OCI-LY7 (cell line): ENCODE data around the gene FOXP1. TPM values are rescaled to one million over a fixed set of nuclear protein-coding genes. Genes with fewer than 3 reads are reported as not detected.

ENCODE experiments used
- BruUV-seq: library from RNA; stranded (reverse); fragments of 400-500 nt; replicated peaks from 2 replicates; lab custom pipeline; 2021; lab: Mats Ljungman, UMichigan
- CTCF ChIA-PET: fragments of 300-600 bp; sonication (Branson Sonifier 250); formaldehyde crosslinking; loops from one replicate; lab custom pipeline; 2022; ENCODE audit warnings: antibody characterized with exemption; ENCODE audit not compliant: unreplicated experiment; lab: Charles Lee
- POLR2A ChIA-PET: fragments of 300-600 bp; sonication (Branson Sonifier 250); formaldehyde crosslinking; loops from one replicate; lab custom pipeline; 2022; ENCODE audit warnings: antibody characterized with exemption; lab: Charles Lee
- DNase-seq: peaks from one replicate; pipeline ENCODE4 v3.0.0-alpha.2; 2015; ENCODE audit warnings: low spot score
- H2AFZ ChIP-seq: fragments of 200-600 bp; sonication (generic), shearing (Covaris generic); 2 replicates; pipeline ENCODE4 v1.6.1; 2014; ENCODE audit warnings: mild to moderate bottlenecking, antibody characterized with exemption, low read length, moderate library complexity
- H3K27ac ChIP-seq: fragments of 200-600 bp; sonication (generic); 2 replicates; pipeline ENCODE4 v1.5.1; 2014; ENCODE audit warnings: mixed run types, low read depth, mild to moderate bottlenecking, moderate library complexity, low read length, inconsistent platforms; ENCODE audit not compliant: poor library complexity, severe bottlenecking
- H3K36me3 ChIP-seq: fragments of 200-600 bp; sonication (generic); 2 replicates; pipeline ENCODE4 v1.6.1; 2014; ENCODE audit warnings: mild to moderate bottlenecking, antibody characterized with exemption, low read length, moderate library complexity, mixed read lengths; ENCODE audit not compliant: insufficient read depth
- H3K4me1 ChIP-seq: fragments of 200-600 bp; sonication (generic); 2 replicates; pipeline ENCODE4 v1.5.1; 2014; ENCODE audit warnings: mild to moderate bottlenecking, low read length; ENCODE audit not compliant: insufficient read depth, poor library complexity, severe bottlenecking
- H3K4me2 ChIP-seq: fragments of 200-600 bp; sonication (generic); 2 replicates; pipeline ENCODE4 v1.6.1; 2014; ENCODE audit warnings: mild to moderate bottlenecking, low read length
- H3K4me3 ChIP-seq: fragments of 200-600 bp; sonication (generic); 2 replicates; pipeline ENCODE4 v1.5.1; 2014; ENCODE audit warnings: mild to moderate bottlenecking, low read depth, low read length; ENCODE audit not compliant: poor library complexity, severe bottlenecking
- H3K79me2 ChIP-seq: fragments of 200-600 bp; sonication (generic); 2 replicates; pipeline ENCODE4 v1.6.1; 2016; ENCODE audit warnings: low read depth, mild to moderate bottlenecking, low read length, moderate library complexity, mixed read lengths; ENCODE audit not compliant: insufficient read depth
- H3K9me2 ChIP-seq: fragments of 200-600 bp; sonication (generic); 2 replicates; pipeline ENCODE4 v1.6.1; 2016; ENCODE audit warnings: mild to moderate bottlenecking, low read length, mixed read lengths; ENCODE audit not compliant: insufficient read depth
- H3K9me3 ChIP-seq: fragments of 200-600 bp; sonication (generic); 2 replicates; pipeline ENCODE4 v1.6.1; 2014; ENCODE audit warnings: mild to moderate bottlenecking, mixed run types, low read length, mixed read lengths
- H4K20me1 ChIP-seq: fragments of 200-600 bp; sonication (generic); 2 replicates; pipeline ENCODE4 v1.6.1; 2014; ENCODE audit warnings: mild to moderate bottlenecking, antibody characterized with exemption, low read length, moderate library complexity, mixed read lengths; ENCODE audit not compliant: insufficient read depth
- EZH2phosphoT487 ChIP-seq: fragments of 200-600 bp; sonication (generic); IDR thresholded peaks from 2 replicates; pipeline ENCODE4 v1.6.1; 2018; ENCODE audit warnings: low read depth, borderline replicate concordance, mild to moderate bottlenecking, mixed run types, antibody characterized with exemption, low read length, moderate library complexity, mixed read lengths
- intact Hi-C: fragments of 100-400 bp; cut with micrococcal nuclease; formaldehyde crosslinking; loops from one replicate; pipeline ENCODE4 v1.10.0; 2022; ENCODE audit not compliant: unreplicated experiment
- total RNA-seq, 2 experiments: library from RNA; depleted of rRNA in 1 of 2; stranded (reverse); fragments of >200 nt in 1 of 2; shearing (Covaris generic) in 1 of 2; gene quantifications; 2 replicates each; pipeline ENCODE4 v1.2.3, GENCODE V29; 2014 to 2022
- TF ChIP-seq, protein P1 (sequence below): fragments of 200-600 bp; sonication (generic); conservative IDR thresholded peaks from 2 replicates; pipeline ENCODE4 v1.5.1; 2014; ENCODE audit warnings: mild to moderate bottlenecking, antibody characterized with exemption, low read length, moderate library complexity, mixed read lengths

The FOXP1 gene
- total RNA-seq, 2 experiments from 2014 or later, result 87.3 to 151 TPM

DNA sequence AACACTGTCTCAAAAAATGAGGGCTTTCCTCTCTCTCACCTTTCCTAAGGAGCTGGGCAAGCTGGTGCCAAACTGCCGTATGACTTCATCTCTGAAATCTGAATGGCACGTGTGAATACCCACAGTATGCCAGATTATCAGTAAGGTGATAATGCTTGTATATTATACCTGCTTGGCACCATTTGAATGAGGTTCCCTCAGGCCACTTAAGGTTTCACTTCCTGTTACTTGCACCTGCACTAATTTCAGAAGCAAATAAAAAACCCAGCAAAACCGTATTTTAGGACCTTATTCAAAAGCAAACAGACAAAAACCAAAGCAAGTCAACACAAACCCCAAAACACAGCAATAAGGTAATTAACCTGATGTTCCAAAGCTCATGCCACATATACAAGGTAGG, 19.7 kb downstream of the FOXP1 start:
- DNase-seq, result peak; percentile 94
- H4K20me1 ChIP-seq, result no peaks in the 10 kb centered on the region
- H3K4me2 ChIP-seq, result peak overlapping the region; percentile 85
- peak overlapping the region; percentile 60 for H3K4me3 ChIP-seq
- ChIA-PET CTCF (interaction anchor here (0.7 to 0.8 kb wide), 2 partner anchors 21 to 122 kb away, joined by 3 to 4 read pairs; no protein-coding TSS in a partner anchor), POLR2A (interaction anchor here (0.6 to 5.4 kb wide), 14 partner anchors 9 to 174 kb away, joined by 3 to 55 read pairs (median 6); no protein-coding TSS in a partner anchor)
- H3K9me2 ChIP-seq, result no peaks in the 10 kb centered on the region
- no peak for TF ChIP-seq EZH2phosphoT487
- TF ChIP-seq, protein P1, sequence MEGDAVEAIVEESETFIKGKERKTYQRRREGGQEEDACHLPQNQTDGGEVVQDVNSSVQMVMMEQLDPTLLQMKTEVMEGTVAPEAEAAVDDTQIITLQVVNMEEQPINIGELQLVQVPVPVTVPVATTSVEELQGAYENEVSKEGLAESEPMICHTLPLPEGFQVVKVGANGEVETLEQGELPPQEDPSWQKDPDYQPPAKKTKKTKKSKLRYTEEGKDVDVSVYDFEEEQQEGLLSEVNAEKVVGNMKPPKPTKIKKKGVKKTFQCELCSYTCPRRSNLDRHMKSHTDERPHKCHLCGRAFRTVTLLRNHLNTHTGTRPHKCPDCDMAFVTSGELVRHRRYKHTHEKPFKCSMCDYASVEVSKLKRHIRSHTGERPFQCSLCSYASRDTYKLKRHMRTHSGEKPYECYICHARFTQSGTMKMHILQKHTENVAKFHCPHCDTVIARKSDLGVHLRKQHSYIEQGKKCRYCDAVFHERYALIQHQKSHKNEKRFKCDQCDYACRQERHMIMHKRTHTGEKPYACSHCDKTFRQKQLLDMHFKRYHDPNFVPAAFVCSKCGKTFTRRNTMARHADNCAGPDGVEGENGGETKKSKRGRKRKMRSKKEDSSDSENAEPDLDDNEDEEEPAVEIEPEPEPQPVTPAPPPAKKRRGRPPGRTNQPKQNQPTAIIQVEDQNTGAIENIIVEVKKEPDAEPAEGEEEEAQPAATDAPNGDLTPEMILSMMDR, result no peak
- H3K36me3 ChIP-seq, result peaks cover 53% of the 10 kb centered on the region
- peaks cover 83% of the 10 kb centered on the region for H3K79me2 ChIP-seq
- peak overlapping the region; percentile 98 for H3K27ac ChIP-seq
- H2AFZ ChIP-seq, result no peak overlapping the region; the same call in 1 of the 2 replicates
- H3K4me1 ChIP-seq, result peaks cover 82% of the 10 kb centered on the region
- H3K9me3 ChIP-seq, result peaks cover 7% of the 10 kb centered on the region; the same call in 1 of the 2 replicates
- intact Hi-C loops, result loop anchor here (1.0 kb wide), 2 partner anchors 17 to 22 kb away; no protein-coding TSS in a partner anchor
- BruUV-seq, result no TSS peak

DNA sequence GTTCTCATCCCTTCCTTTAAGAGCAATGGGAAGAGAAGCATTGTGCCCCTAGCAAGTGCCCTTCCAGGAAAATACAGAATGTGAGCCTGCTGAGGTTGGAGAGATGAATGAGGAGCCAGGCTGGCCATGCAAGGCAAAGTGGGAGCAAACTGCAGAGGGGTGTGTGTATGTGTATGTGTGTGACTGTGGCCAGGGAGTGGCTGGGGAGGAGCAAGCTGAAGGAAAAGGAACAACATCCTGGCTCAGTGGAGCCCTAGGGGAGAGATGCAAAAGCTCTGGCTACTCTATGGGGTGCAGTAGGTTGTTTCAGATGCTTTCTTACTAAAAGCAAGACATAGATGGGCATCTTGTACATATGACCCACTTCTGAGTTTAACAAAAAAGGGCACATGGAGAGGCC, 20.6 kb downstream of the FOXP1 start:
- intact Hi-C loops, result no loop called here
- Histone ChIP-seq H3K4me3 (peak overlapping the region; percentile 60), H3K9me2 (no peaks in the 10 kb centered on the region), H3K36me3 (peaks cover 57% of the 10 kb centered on the region), H3K79me2 (peaks cover 80% of the 10 kb centered on the region), H3K4me2 (peak overlapping the region; percentile 85), H3K27ac (peak overlapping the region; percentile 98), H3K4me1 (peaks cover 73% of the 10 kb centered on the region), H4K20me1 (no peaks in the 10 kb centered on the region), H3K9me3 (peaks cover 7% of the 10 kb centered on the region; the same call in 1 of the 2 replicates), H2AFZ (no peak overlapping the region)
- no TSS peak for BruUV-seq
- CTCF ChIA-PET, result no interaction called here
- DNase-seq, result no peak
- POLR2A ChIA-PET, result interaction anchor here (1.8 to 5.4 kb wide), 6 partner anchors 9 to 108 kb away, joined by 6 to 55 read pairs (median 14); no protein-coding TSS in a partner anchor
- TF ChIP-seq, protein P1, result no peak
- no peak for TF ChIP-seq EZH2phosphoT487

DNA sequence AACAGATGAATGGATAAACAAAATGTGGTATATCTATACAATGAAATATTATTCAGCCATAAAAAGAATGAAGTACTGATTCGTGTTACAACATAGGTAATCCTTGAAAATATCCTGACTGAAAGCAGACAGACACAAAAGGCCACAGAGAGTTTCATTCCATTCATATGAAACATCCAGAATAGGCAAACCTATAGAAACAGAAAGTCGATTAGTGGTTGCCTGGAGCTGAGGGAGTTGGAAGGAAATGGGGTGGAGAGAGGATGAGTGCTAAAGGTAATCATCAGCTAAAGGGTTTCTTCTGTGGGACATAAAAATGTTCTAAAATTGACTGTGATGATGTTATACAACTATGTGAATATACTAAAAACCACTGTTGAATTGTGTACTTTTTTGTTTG, 22.9 kb downstream of the FOXP1 start:
- Histone ChIP-seq H3K4me1 (peaks cover 69% of the 10 kb centered on the region), H3K27ac (no peak overlapping the region), H4K20me1 (no peaks in the 10 kb centered on the region), H3K9me2 (no peaks in the 10 kb centered on the region), H3K36me3 (peaks cover 53% of the 10 kb centered on the region), H3K79me2 (peaks cover 80% of the 10 kb centered on the region), H2AFZ (no peak overlapping the region), H3K9me3 (peaks cover 14% of the 10 kb centered on the region; the same call in 1 of the 2 replicates), H3K4me2 (no peak overlapping the region), H3K4me3 (no peak overlapping the region)
- POLR2A ChIA-PET, result interaction anchor here (0.7 to 1.6 kb wide), 5 partner anchors 10 to 1561 kb away, joined by 3 to 5 read pairs (median 3); no protein-coding TSS in a partner anchor
- TF ChIP-seq, protein P1, result no peak
- no peak for TF ChIP-seq EZH2phosphoT487
- no TSS peak for BruUV-seq
- CTCF ChIA-PET, result no interaction called here
- intact Hi-C loops, result no loop called here
- no peak for DNase-seq
